PC-9 (cell line): ENCODE data around the gene XPO4.
"Not testable (repeated sequence)": the region's sequence is repeated elsewhere in the genome, so short reads cannot be mapped to it uniquely, and the experiment has no call there.

Experiments
- EZH2 ChIP-seq: fragments of 200-600 bp; sonication (generic); IDR thresholded peaks from 2 replicates; pipeline ENCODE4 v1.8.0; 2017; ENCODE audit warnings: antibody characterized with exemption, low read depth
- TF ChIP-seq, protein P1 (sequence below): fragments of 200-600 bp; sonication (generic); conservative IDR thresholded peaks from 2 replicates; pipeline ENCODE4 v1.6.1; 2017; ENCODE audit warnings: mixed run types, antibody characterized with exemption, mild to moderate bottlenecking, moderate library complexity

GRCh38 chr13:20948001-20948400 is 45.5 kb upstream of the XPO4 start:
- TF ChIP-seq, protein P1, sequence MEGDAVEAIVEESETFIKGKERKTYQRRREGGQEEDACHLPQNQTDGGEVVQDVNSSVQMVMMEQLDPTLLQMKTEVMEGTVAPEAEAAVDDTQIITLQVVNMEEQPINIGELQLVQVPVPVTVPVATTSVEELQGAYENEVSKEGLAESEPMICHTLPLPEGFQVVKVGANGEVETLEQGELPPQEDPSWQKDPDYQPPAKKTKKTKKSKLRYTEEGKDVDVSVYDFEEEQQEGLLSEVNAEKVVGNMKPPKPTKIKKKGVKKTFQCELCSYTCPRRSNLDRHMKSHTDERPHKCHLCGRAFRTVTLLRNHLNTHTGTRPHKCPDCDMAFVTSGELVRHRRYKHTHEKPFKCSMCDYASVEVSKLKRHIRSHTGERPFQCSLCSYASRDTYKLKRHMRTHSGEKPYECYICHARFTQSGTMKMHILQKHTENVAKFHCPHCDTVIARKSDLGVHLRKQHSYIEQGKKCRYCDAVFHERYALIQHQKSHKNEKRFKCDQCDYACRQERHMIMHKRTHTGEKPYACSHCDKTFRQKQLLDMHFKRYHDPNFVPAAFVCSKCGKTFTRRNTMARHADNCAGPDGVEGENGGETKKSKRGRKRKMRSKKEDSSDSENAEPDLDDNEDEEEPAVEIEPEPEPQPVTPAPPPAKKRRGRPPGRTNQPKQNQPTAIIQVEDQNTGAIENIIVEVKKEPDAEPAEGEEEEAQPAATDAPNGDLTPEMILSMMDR, result not testable (repeated sequence)
- not testable (repeated sequence) for TF ChIP-seq EZH2
